A549 (cell line): ENCODE measurements around the gene GALNT14. TPM values are rescaled to one million over a fixed set of nuclear protein-coding genes. Genes with fewer than 3 reads are reported as not detected.

ENCODE experiments used
- ATAC-seq, 2 experiments: fragments of 200-7000 bp in 1 of 2; fragments of >200 bp in 1 of 2; cut with Nextera tagmentation in 1 of 2; cut with Tn5 transposase in 1 of 2; 3 replicates each; pipeline versions ENCODE4 v1.8.0 to v1.9.1; 2018 to 2020; ENCODE audit warnings: mild to moderate bottlenecking in 1 of 2, moderate library complexity in 1 of 2
- CTCF ChIA-PET: fragments of 300-600 bp; sonication (Branson Sonifier 250); formaldehyde crosslinking; extraction: SDS; loops from one replicate; lab custom pipeline; 2021; ENCODE audit warnings: antibody characterized with exemption, inconsistent platforms; lab: Yijun Ruan, JAX
- POLR2A ChIA-PET: fragments of 350-600 bp; formaldehyde crosslinking; extraction: SDS; loops from one replicate; lab custom pipeline; 2021; ENCODE audit warnings: antibody characterized with exemption, inconsistent platforms; lab: Yijun Ruan, JAX
- DNase-seq, 2 experiments: peaks; one replicate each; pipeline versions ENCODE4 v3.0.0 to v3.0.0-alpha.2; 2011 to 2016; ENCODE audit warnings: low read depth in 1 of 2, low spot score in 1 of 2
- FAIRE-seq: peaks from 2 replicates; lab custom pipeline; 2011; peaks lifted over from hg19 to GRCh38; lab: Jason Lieb, UNC
- H3K27ac ChIP-seq, 2 experiments: fragments of >200 bp; sonication (Bioruptor Twin); formaldehyde crosslinking; 3 replicates each; pipeline ENCODE4 v1.5.1; 2016 to 2017
- H3K4me1 ChIP-seq: fragments of >200 bp; sonication (Bioruptor Twin); formaldehyde crosslinking; 3 replicates; pipeline ENCODE4 v1.6.1; 2016
- H3K4me2 ChIP-seq: fragments of >200 bp; sonication (Bioruptor Twin); formaldehyde crosslinking; 3 replicates; pipeline ENCODE4 v1.6.1; 2016
- H3K4me3 ChIP-seq: fragments of >200 bp; sonication (Bioruptor Twin); formaldehyde crosslinking; 3 replicates; pipeline ENCODE4 v1.5.1; 2016
- H3K9me3 ChIP-seq: fragments of >200 bp; sonication (Bioruptor Twin); formaldehyde crosslinking; 3 replicates; pipeline ENCODE4 v1.6.1; 2016
- CEBPB ChIP-seq, 2 experiments: fragments of >200 bp in 1 of 2; sonication (Bioruptor Twin) in 1 of 2; formaldehyde crosslinking in 1 of 2; IDR thresholded peaks; 2 replicates each; pipeline ENCODE4 v1.6.1; 2012 to 2016
- CHD2 ChIP-seq: fragments of 150-350 bp; IDR thresholded peaks from 2 replicates; pipeline ENCODE4 v1.6.1; 2014; ENCODE audit warnings: low read length; ENCODE audit not compliant: partially characterized antibody
- CHD4 ChIP-seq: fragments of 200-600 bp; sonication (generic); IDR thresholded peaks from 2 replicates; pipeline ENCODE4 v1.6.1; 2016; ENCODE audit warnings: antibody characterized with exemption, mild to moderate bottlenecking, borderline replicate concordance
- CTCF ChIP-seq: fragments of >200 bp; sonication (Bioruptor Twin); formaldehyde crosslinking; IDR thresholded peaks from 3 replicates; pipeline ENCODE4 v1.5.1; 2016
- E2F6 ChIP-seq: IDR thresholded peaks from 2 replicates; pipeline ENCODE4 v1.6.1; 2012; ENCODE audit warnings: low read depth, borderline replicate concordance
- ELK1 ChIP-seq: fragments of 150-350 bp; IDR thresholded peaks from 2 replicates; pipeline ENCODE4 v1.6.1; 2014; ENCODE audit warnings: low read depth, mild to moderate bottlenecking, low read length
- FOSB ChIP-seq: fragments of 250-450 bp; sonication (Bioruptor Pico); IDR thresholded peaks from 2 replicates; pipeline ENCODE4 v1.5.0; 2020; ENCODE audit warnings: mild to moderate bottlenecking, moderate library complexity
- FOXS1 ChIP-seq: fragments of 250-450 bp; sonication (Bioruptor Pico); IDR thresholded peaks from 2 replicates; pipeline ENCODE4 v1.5.0; 2020; ENCODE audit warnings: mild to moderate bottlenecking, moderate library complexity
- GATA3 ChIP-seq: IDR thresholded peaks from 2 replicates; pipeline ENCODE4 v1.6.1; 2012; ENCODE audit warnings: borderline replicate concordance
- HOXB13 ChIP-seq: fragments of 250-450 bp; sonication (Bioruptor Pico); IDR thresholded peaks from 2 replicates; pipeline ENCODE4 v1.5.0; 2020; ENCODE audit warnings: low read depth, mild to moderate bottlenecking, moderate library complexity
- HOXB5 ChIP-seq: fragments of 250-450 bp; sonication (Bioruptor Pico); IDR thresholded peaks from 2 replicates; pipeline ENCODE4 v1.5.0; 2020; ENCODE audit warnings: mild to moderate bottlenecking, moderate library complexity
- JUNB ChIP-seq: fragments of >200 bp; sonication (Bioruptor Twin); formaldehyde crosslinking; IDR thresholded peaks from 2 replicates; pipeline ENCODE4 v1.6.1; 2016
- MAX ChIP-seq: IDR thresholded peaks from 2 replicates; pipeline ENCODE4 v1.6.1; 2012
- MAZ ChIP-seq: fragments of 150-350 bp; IDR thresholded peaks from 2 replicates; pipeline ENCODE4 v1.6.1; 2014; ENCODE audit warnings: antibody characterized with exemption, low read depth, low read length, borderline replicate concordance
- NR3C1 ChIP-seq: fragments of >200 bp; sonication (Bioruptor Twin); formaldehyde crosslinking; IDR thresholded peaks from 3 replicates; pipeline ENCODE4 v1.6.1; 2017
- PBX3 ChIP-seq: IDR thresholded peaks from 2 replicates; pipeline ENCODE4 v1.6.1; 2012
- PHF8 ChIP-seq: fragments of 200-600 bp; sonication (generic); IDR thresholded peaks from 2 replicates; pipeline ENCODE4 v1.6.1; 2016; ENCODE audit warnings: low read depth, mild to moderate bottlenecking, antibody characterized with exemption, moderate library complexity, borderline replicate concordance
- SMC3 ChIP-seq: fragments of >200 bp; sonication (Bioruptor Twin); formaldehyde crosslinking; IDR thresholded peaks from 3 replicates; pipeline ENCODE4 v1.6.1; 2018; ENCODE audit warnings: inconsistent platforms
- SREBF2 ChIP-seq: fragments of 450-650 bp; IDR thresholded peaks from 2 replicates; pipeline ENCODE4 v1.6.1; 2014; ENCODE audit warnings: mild to moderate bottlenecking, moderate library complexity
- USF2 ChIP-seq: fragments of 450-650 bp; IDR thresholded peaks from 2 replicates; pipeline ENCODE4 v1.6.1; 2014; ENCODE audit warnings: antibody characterized with exemption
- WGBS: methylation state at CpG from one replicate; pipeline ENCODE4 v1.1.6; 2017; ENCODE audit errors: missing lambda C conversion rate; 5-methylcytosine and 5-hydroxymethylcytosine counted together
- polyA plus RNA-seq, 4 experiments: library from polyadenylated mRNA; depleted of rRNA in 3 of 4; stranded (reverse); fragments of >200 nt; fragmentation: RNase III in 1 of 4; extraction: RNeasy Plus Mini Kit Qiagen cat#74134 plus additional on column Dnase treatment in 1 of 4; gene quantifications; 2 replicates in 3 of 4; 3 replicates in 1 of 4; pipeline ENCODE4 v1.2.3, GENCODE V29; 2011 to 2017

GALNT14 gene
- polyA plus RNA-seq, 2 of the 4 experiments (the other 2 are of a cell fraction), result 34.4 to 38.3 TPM

- Histone ChIP-seq H3K9me3 (no peaks in the 10 kb centered on the region), H3K4me3 (no peak overlapping the region), H3K4me2 (no peak overlapping the region), H3K4me1 (no peaks in the 10 kb centered on the region), H3K27ac (no peak overlapping the region)
- FAIRE-seq, result no peak
- no peak for TF ChIP-seq CEBPB (IDR thresholded peaks at IDR 0.05)
- no peak for TF ChIP-seq FOXS1
- no peak for TF ChIP-seq HOXB5 (CRISPR knock-in tag)
- no peak for TF ChIP-seq CHD4
- no peak for TF ChIP-seq NR3C1
- no peak for TF ChIP-seq PBX3
- no peak for TF ChIP-seq CHD2
- no peak for TF ChIP-seq USF2
- TF ChIP-seq SREBF2, result no peak
- TF ChIP-seq JUNB, result no peak
- no peak for DNase-seq
- 82% methylated on average over 3 of the region's 3 CpGs for WGBS
- POLR2A ChIA-PET, result no interaction called here
- no peak for ATAC-seq
- CTCF ChIA-PET, result interaction anchor here (1.1 to 1.3 kb wide), 2 partner anchors 20 to 794 kb away, joined by 3 read pairs; no protein-coding TSS in a partner anchor
Observed at GRCh38 chr2:30959653-30960052, 178.6 kb downstream of the GALNT14 start.

GRCh38 chr2:30958918-30959265 lies 179.3 kb downstream of the GALNT14 start:
- ChIA-PET CTCF (no interaction called here), POLR2A (no interaction called here)
- H3K4me1 ChIP-seq, result no peaks in the 10 kb centered on the region
- H3K27ac ChIP-seq, result no peak overlapping the region
- H3K9me3 ChIP-seq, result no peaks in the 10 kb centered on the region
- ATAC-seq (no peak), DNase-seq (no peak), FAIRE-seq (no peak)
- no peak overlapping the region for H3K4me3 ChIP-seq
- 89% methylated on average over 4 of the region's 4 CpGs for WGBS
- no peak for TF ChIP-seq MAX
- no peak overlapping the region for H3K4me2 ChIP-seq

- Histone ChIP-seq H3K4me2 (no peak overlapping the region), H3K27ac (no peak overlapping the region), H3K4me1 (no peaks in the 10 kb centered on the region), H3K4me3 (no peak overlapping the region), H3K9me3 (no peaks in the 10 kb centered on the region)
- FAIRE-seq (no peak), ATAC-seq (no peak), DNase-seq (no peak)
- TF ChIP-seq PBX3 (no peak), MAZ (no peak), GATA3 (no peak), ELK1 (no peak), CTCF (no peak), SMC3 (no peak), PHF8 (no peak), HOXB13 (CRISPR knock-in tag) (no peak), FOSB (no peak), E2F6 (no peak)
- whole genome bisulfite sequencing, result 89% methylated on average over 15 of the region's 15 CpGs
- ChIA-PET POLR2A (no interaction called here), CTCF (no interaction called here)
Observed at GRCh38 chr2:30958193-30958917, 179.9 kb downstream of the GALNT14 start.
